Activated naive CD4-positive, alpha-beta T cell treated with anti-CD3 and anti-CD28 coated beads for 36 hours (primary cell): ENCODE data around the gene ACO2. TPM values are rescaled to one million over a fixed set of nuclear protein-coding genes. Genes with fewer than 3 reads are reported as not detected.
A peak's percentile ranks its signal among the peaks of the same experiment; 100 is the strongest.

Source experiments
- CTCF ChIA-PET: fragments of 350-600 bp; sonication (Branson Sonifier 250); formaldehyde crosslinking; loops from one replicate; lab custom pipeline; 2021; ENCODE audit warnings: antibody characterized with exemption; lab: Charles Lee
- DNase-seq: peaks from one replicate; pipeline ENCODE4 v3.0.0-alpha.2; 2020
- H3K27ac Mint-ChIP-seq: one replicate; pipeline ENCODE4 v1.8.0; 2021; ENCODE audit warnings: mild to moderate bottlenecking, mixed read lengths
- H3K27me3 Mint-ChIP-seq: one replicate; pipeline ENCODE4 v1.8.0; 2021; ENCODE audit warnings: low read depth, mixed read lengths
- H3K36me3 Mint-ChIP-seq: one replicate; pipeline ENCODE4 v1.8.0; 2021; ENCODE audit warnings: low read depth, mixed read lengths
- H3K4me1 Mint-ChIP-seq: one replicate; pipeline ENCODE4 v1.8.0; 2021; ENCODE audit warnings: low read depth, mixed read lengths
- H3K4me3 Mint-ChIP-seq: one replicate; pipeline ENCODE4 v1.8.0; 2021; ENCODE audit warnings: mild to moderate bottlenecking, moderate library complexity, mixed read lengths
- H3K9me3 Mint-ChIP-seq: one replicate; pipeline ENCODE4 v1.8.0; 2021; ENCODE audit warnings: mixed read lengths
- intact Hi-C: fragments of 100-400 bp; cut with micrococcal nuclease; formaldehyde crosslinking; loops from one replicate; pipeline ENCODE4 v1.15.1; 2023
- total RNA-seq, 2 experiments: library from RNA; stranded (reverse); gene quantifications; one replicate each; pipeline ENCODE4 v1.2.3, GENCODE V29; 2021

ACO2 gene
- total RNA-seq, 2 experiments from 2014 or later, result 113 to 118 TPM

DNA sequence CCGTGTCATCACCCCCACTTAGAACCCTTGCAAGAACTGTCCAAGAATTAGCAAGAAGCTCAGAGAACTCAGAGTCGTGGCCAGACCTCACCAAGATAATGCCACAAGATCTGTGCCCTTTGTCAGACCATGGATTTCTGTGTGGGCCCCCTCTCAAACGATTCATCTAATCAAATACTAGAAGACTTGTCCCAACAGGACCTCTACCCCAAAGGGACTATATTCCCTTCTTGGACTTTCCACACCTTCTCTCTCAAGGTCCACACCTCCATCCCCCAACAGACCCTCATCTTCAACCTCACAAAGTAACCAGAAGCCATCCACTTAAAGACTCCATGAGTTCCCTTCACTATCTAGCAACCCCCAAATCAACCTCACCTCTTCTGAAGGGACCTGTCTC is 72.6 kb downstream of the ACO2 start:
- Mint-ChIP-seq H3K4me1 (peaks cover 43% of the 10 kb centered on the region), H3K27ac (peak overlapping the region; percentile 69), H3K4me3 (peak overlapping the region; percentile 20), H3K27me3 (no peaks in the 10 kb centered on the region), H3K36me3 (peaks cover 17% of the 10 kb centered on the region), H3K9me3 (no peaks in the 10 kb centered on the region)
- DNase-seq, result no peak
- intact Hi-C loops, result loop anchor here (5.0 kb wide), 1 partner anchor 94 kb away; the partner anchor contains the start of gene TOB2
- CTCF ChIA-PET, result interaction anchor here (0.9 to 1.1 kb wide), 2 partner anchors 23 to 131 kb away, joined by 3 read pairs; no protein-coding TSS in a partner anchor

DNA sequence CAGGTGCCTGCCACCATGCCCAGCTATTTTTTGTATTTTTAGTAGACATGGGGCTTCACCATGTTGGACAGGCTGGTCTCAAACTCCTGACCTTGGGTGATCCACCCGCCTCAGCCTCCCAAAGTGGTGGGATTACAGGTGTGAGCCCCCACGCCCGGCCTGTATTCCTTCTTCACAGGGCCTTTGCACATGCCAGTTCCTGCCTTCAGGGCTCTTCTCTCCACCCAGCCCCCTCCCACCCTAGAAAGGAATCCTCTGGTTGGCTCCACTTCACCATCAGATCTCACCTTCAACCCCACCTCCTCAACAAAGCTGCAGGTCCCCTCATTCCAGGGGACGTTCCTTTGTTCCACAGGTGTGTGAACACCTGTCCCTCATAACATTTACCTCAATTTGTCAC is 73.3 kb downstream of the ACO2 start:
- intact Hi-C loops, result loop anchor here (5.0 kb wide), 1 partner anchor 95 kb away; the partner anchor contains the start of gene TOB2
- Mint-ChIP-seq H3K27me3 (no peaks in the 10 kb centered on the region), H3K36me3 (peaks cover 17% of the 10 kb centered on the region), H3K27ac (peak overlapping the region; percentile 69), H3K9me3 (no peaks in the 10 kb centered on the region), H3K4me1 (peaks cover 43% of the 10 kb centered on the region), H3K4me3 (peak overlapping the region; percentile 94)
- CTCF ChIA-PET, result interaction anchor here (0.6 kb wide), 1 partner anchor 184 kb away, joined by 3 read pairs; no protein-coding TSS in a partner anchor
- no peak for DNase-seq

DNA sequence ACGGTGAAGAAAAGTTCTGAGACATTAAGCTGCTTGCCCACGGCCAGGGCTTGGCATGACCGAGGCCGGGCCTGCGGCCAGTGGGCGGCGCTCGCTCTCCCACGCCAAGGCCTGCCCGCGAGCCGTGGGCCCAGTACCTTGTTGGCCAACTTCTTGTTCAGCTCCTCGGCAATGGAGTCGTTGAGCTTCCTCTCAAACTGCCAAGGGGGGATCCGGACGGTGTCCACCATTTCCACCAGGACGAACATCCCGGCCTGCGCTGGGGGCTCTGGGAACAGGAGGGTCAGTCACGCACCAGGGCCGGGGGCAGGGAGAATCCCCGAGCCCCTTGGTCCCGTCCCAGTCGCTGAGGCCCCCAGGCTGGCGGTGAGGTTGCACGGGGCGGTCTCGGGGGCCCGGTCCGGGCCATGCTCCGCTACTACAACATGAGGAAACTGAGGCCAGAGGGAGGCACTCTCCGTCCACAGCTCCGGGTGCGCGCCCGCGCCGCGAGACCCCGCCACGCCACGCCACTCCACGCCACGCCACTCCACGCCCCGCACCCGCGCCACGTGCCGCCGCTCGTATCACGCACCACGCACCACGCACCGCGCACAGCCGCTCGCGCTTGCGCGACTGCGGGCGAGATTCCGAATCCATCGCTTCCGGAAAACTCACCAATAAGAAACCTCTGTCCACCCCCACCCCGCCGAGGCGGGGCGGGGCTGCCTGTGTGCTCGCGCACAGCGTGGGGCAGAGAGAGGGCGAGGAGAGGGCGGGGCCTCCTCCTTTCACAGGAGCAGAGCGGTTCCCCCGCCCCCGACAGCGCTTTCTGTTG is 75.1 kb downstream of the ACO2 start, which contains the start of gene POLR3H:
POLR3H (minus strand) TSS at position 617 of the 817 bp plus-strand sequence; CDS start at position 248, 369 bp downstream.
- H3K27me3 Mint-ChIP-seq, result no peaks in the 10 kb centered on the region
- H3K4me1 Mint-ChIP-seq, result peaks cover 43% of the 10 kb centered on the region
- CTCF ChIA-PET, result interaction anchor here (1.1 to 1.5 kb wide), 5 partner anchors 11 to 53 kb away, joined by 3 to 10 read pairs (median 3); partner anchors contain the start of gene PMM1
- no peaks in the 10 kb centered on the region for H3K9me3 Mint-ChIP-seq
- intact Hi-C loops, result loop anchor here (1.0 to 5.0 kb wide), 6 partner anchors 45 to 259 kb away; partner anchors contain the start of genes DESI1, PHF5A, PMM1 and TOB2
- DNase-seq, result peak; percentile 97
- peak within 1 kb of the TSS; percentile 94 for H3K4me3 Mint-ChIP-seq
- H3K27ac Mint-ChIP-seq, result peak within 1 kb of the TSS; percentile 87
- peaks cover 17% of the 10 kb centered on the region for H3K36me3 Mint-ChIP-seq

DNA sequence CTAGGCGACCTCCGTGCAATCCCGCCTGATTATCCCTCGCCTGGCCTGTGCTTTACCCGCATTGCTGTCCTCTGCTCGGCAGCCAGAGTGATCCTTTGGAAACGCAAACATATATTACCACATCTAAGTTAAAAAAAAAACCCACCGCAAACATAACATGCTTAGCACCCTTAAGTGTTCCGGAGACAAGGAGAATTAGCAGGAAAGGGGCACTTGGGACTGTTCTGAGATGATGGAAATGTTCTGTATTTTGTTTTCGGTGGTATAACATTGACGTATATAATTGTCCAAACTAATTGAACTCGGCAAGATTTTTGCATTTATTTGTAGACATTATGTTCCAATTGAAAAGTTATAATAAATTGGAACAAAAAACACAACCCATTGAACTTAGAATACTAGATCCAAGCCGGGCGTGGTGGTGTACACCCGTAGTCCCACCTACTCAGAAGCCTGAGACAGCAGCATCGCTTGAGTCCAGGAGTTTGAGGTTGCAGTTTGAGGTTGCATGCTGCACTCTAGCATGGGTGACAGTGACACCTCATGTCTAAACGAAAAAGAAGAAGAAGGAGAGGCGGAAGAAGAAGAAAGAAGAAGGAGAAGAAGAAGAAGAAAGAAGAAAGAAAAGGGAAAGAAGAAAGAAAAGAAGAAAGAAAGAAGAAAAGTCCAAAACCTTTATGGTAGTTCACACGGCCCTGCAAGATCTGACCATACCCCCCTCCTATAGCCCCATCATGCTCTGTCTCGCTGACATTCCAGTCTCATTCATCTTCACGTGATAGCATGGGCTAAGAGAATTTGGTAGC is 76.0 kb downstream of the ACO2 start:
- intact Hi-C loops, result loop anchor here (1.0 to 5.0 kb wide), 6 partner anchors 44 to 260 kb away; partner anchors contain the start of genes DESI1, PHF5A, PMM1 and TOB2

DNA sequence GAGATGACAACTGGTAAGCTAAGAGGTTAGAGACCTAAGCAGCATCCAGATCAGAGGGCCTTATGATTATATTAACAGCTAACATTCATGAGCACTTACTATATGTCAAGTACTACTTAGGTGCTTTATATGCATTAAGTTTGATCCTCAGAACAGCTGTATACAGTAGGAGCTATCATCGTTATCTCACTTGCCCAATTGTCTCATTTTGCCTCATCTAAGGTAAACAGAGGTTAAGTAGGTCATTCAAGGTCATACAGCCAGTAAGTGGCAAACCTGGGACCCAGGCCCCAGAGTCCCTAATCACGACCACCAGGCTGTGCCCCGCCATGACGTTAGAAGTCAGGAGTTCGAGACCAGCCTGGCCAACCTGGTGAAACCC is 79.9 kb downstream of the ACO2 start:
- H3K4me3 Mint-ChIP-seq, result no peak overlapping the region
- CTCF ChIA-PET, result interaction anchor here (0.6 kb wide), 1 partner anchor 64 kb away, joined by 3 read pairs; no protein-coding TSS in a partner anchor
- intact Hi-C loops, result no loop called here

More for the DNA sequence above, 76.0 kb downstream of the ACO2 start:
- Mint-ChIP-seq H3K27me3 (no peaks in the 10 kb centered on the region), H3K4me3 (peak overlapping the region; percentile 94), H3K27ac (peak overlapping the region; percentile 87), H3K4me1 (peaks cover 42% of the 10 kb centered on the region), H3K36me3 (peaks cover 11% of the 10 kb centered on the region), H3K9me3 (no peaks in the 10 kb centered on the region)
- CTCF ChIA-PET, result interaction anchor here (0.6 to 1.2 kb wide), 2 partner anchors 22 to 40 kb away, joined by 3 read pairs; no protein-coding TSS in a partner anchor
- no peak for DNase-seq

DNA sequence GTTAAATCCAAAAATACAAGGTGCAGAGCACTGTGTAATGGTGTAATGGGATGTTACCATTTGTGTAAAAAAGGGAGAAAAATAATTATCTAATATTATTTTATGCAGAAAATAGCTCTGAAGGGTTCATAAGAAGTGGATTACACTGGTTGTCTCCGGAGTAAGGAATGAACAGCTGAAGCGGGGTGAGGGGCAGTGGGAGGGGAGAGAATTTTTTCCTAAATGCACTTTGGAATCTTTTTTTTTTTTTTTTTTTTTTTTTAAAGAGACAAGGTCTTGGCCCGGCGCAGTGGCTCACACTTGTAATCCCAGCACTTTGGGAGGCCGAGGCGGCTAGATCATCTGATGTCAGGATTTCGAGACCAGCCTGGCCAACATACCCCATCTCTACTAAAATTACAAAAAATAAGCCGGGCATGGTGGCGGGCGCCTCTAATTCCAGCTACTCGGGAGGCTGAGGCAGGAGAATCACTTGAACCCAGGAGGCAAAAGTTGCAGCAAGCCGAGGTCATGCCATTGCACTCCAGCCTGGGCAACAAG is 82.1 kb downstream of the ACO2 start:
- Mint-ChIP-seq H3K4me3 (no peak overlapping the region), H3K36me3 (no peaks in the 10 kb centered on the region), H3K27me3 (no peaks in the 10 kb centered on the region), H3K9me3 (no peaks in the 10 kb centered on the region), H3K4me1 (no peaks in the 10 kb centered on the region), H3K27ac (no peak overlapping the region)
- CTCF ChIA-PET, result no interaction called here
- intact Hi-C loops, result no loop called here
- no peak for DNase-seq

More for the DNA sequence above, 79.9 kb downstream of the ACO2 start:
- H3K27me3 Mint-ChIP-seq, result no peaks in the 10 kb centered on the region
- DNase-seq, result no peak
- peaks cover 9% of the 10 kb centered on the region for H3K4me1 Mint-ChIP-seq
- no peaks in the 10 kb centered on the region for H3K9me3 Mint-ChIP-seq
- peaks cover 1% of the 10 kb centered on the region for H3K36me3 Mint-ChIP-seq
- no peak overlapping the region for H3K27ac Mint-ChIP-seq

DNA sequence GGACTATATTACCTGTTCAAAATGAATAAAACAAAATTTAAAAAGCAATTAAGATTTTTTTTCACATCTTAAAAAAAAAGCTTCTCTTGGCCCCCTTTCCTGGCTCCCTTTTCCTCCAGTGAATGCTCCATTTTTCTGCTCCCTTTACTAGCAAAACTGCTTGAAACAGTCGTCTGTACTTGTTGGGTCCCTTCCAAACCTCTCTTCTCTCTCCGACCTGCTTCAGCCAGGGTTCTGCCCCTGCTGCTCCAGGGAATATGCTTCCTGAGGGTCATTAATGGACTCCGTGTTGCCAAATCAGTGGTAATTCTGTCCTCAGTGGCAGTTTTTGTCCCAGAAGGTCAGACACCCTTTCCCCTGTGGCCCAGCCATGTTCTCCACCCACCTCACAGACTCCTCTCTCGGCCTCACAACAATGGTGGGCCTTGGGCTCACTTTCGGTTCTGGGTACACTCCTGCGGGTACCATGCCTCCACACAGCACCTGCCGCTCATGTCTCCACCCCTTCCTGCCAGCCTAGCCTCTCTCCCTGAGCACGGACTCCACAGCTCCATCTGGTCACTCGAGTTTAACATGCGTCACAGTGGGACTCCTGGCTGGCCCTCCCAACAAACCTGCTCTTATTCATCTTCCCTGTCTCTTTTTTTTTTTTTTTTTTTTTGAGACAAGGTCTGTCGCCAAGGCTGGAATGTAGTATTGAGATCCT is 83.1 kb downstream of the ACO2 start:
- no peak overlapping the region for H3K27ac Mint-ChIP-seq
- intact Hi-C loops, result no loop called here

DNA sequence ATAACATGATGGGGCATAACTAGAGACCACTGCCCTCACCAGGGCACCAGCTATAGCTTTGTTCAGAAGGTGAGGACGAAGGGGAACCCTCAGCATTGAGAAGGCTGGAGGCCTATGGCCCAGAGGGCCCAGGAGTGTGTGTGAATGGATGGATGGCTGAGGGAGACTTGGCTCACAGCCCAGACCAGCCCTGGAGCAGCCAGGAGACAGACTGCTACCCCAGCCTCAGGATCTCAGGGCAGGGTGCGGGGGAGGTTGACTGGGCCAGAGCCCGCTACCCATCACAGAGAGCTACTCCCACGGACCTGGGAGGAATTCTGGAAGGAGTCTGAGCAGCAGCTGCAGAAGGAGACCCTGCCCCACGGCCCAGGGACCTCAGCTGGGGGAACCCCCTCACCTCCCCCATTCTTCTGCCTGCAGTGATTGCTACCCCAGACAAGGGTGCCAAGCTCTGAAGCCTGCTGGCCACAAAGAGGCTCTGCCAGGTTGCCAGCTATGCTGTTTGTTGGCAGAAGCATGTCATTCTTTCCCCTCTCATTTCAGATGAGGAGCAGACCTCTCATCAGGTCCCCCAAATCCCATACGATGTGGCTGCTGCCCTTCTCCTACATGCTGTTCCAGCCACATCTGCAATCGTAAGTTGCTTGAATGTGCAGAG is 86.5 kb downstream of the ACO2 start:
- no peak for DNase-seq
- Mint-ChIP-seq H3K27ac (no peak overlapping the region), H3K4me1 (no peaks in the 10 kb centered on the region), H3K36me3 (no peaks in the 10 kb centered on the region), H3K4me3 (no peak overlapping the region), H3K27me3 (peaks cover 10% of the 10 kb centered on the region), H3K9me3 (no peaks in the 10 kb centered on the region)
- intact Hi-C loops, result no loop called here
- CTCF ChIA-PET, result interaction anchor here (0.6 kb wide), 2 partner anchors 239 to 632 kb away, joined by 3 read pairs; no protein-coding TSS in a partner anchor

More for the DNA sequence above, 83.1 kb downstream of the ACO2 start:
- CTCF ChIA-PET, result no interaction called here
- H3K9me3 Mint-ChIP-seq, result no peaks in the 10 kb centered on the region
- no peak for DNase-seq
- no peak overlapping the region for H3K4me3 Mint-ChIP-seq
- H3K4me1 Mint-ChIP-seq, result no peaks in the 10 kb centered on the region
- no peaks in the 10 kb centered on the region for H3K36me3 Mint-ChIP-seq
- H3K27me3 Mint-ChIP-seq, result peaks cover 3% of the 10 kb centered on the region

DNA sequence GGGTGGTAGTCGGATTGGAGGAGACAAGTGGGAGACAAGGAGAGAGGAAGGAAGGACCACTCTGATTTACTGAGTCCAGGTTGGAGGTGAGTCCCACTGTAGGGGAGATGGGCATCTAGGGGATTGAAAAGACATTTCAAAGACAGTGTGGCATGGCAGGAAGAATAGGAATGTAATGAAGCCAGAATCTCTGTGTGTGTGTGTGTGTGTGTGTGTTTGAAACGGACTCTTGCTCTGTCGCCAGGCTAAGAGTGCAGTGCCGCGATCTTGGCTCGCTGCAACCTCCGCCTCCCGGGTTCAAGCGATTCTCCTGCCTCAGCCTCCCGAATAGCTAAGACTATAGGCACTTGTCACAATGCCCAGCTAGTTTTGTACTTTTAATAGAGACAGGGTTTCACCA is 87.6 kb downstream of the ACO2 start:
- no peak overlapping the region for H3K27ac Mint-ChIP-seq
- H3K4me3 Mint-ChIP-seq, result no peak overlapping the region
- no peaks in the 10 kb centered on the region for H3K36me3 Mint-ChIP-seq
- no peaks in the 10 kb centered on the region for H3K9me3 Mint-ChIP-seq
- CTCF ChIA-PET, result interaction anchor here (1.2 kb wide), 1 partner anchor 13 kb away, joined by 3 read pairs; the partner anchor contains the start of gene POLR3H
- peaks cover 18% of the 10 kb centered on the region for H3K27me3 Mint-ChIP-seq
- H3K4me1 Mint-ChIP-seq, result no peaks in the 10 kb centered on the region
- DNase-seq, result no peak
- intact Hi-C loops, result no loop called here

DNA sequence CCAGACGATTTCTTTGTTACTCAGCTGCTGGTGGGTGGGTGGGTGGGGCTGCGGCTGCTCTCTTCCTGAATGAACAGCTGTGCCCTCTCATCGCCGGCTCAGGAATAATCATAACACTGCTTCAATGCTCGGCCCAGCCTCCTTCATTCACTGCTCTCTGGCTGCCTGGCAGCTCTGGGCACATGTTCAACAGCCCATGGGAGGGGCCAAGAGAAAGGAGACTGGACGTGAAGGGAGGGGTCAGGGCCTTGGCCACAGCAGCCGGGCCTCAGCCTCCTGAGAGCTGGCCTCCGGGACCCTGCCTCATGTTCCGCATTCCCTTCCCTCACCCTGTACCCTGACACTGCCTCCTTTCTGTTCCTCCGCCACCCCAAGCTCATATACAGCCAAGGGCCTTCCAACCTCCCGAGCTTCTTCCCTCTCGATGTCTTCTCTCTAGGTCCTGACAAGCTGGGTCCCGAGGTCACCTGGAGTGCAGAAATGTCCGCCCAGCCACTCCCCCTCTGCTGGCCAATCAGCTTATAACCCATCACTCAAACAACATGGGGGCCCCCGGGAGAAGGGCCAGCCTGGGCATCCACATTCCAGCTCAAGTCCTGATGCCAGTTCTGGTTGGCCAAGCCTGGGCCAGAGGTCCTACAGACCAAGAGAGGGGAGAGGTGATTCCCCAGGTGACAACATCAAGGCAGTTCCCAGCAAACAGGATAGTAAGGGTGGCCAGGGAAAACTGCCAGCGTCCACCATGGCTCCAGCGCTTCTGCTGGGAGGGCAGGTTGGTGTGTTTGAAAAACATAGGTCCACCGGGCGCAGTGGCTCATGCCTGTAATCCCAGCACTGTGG is 88.7 kb downstream of the ACO2 start:
- H3K4me1 Mint-ChIP-seq, result no peaks in the 10 kb centered on the region
- no peak overlapping the region for H3K4me3 Mint-ChIP-seq
- no peak overlapping the region for H3K27ac Mint-ChIP-seq
- CTCF ChIA-PET, result interaction anchor here (0.7 to 1.2 kb wide), 2 partner anchors 14 to 363 kb away, joined by 3 read pairs; partner anchors contain the start of gene POLR3H
- peaks cover 18% of the 10 kb centered on the region for H3K27me3 Mint-ChIP-seq
- no peaks in the 10 kb centered on the region for H3K36me3 Mint-ChIP-seq
- intact Hi-C loops, result no loop called here
- peak; percentile 34 for DNase-seq
- no peaks in the 10 kb centered on the region for H3K9me3 Mint-ChIP-seq
